ENCODE results near the gene RNASE7. TPM values are rescaled to one million over a fixed set of nuclear protein-coding genes. Genes with fewer than 3 reads are reported as not detected.
A peak's percentile ranks its signal among the peaks of the same experiment; 100 is the strongest.

RNASE7 gene
- total RNA-seq, 2 donors from 2014 or later: not detected

DNA sequence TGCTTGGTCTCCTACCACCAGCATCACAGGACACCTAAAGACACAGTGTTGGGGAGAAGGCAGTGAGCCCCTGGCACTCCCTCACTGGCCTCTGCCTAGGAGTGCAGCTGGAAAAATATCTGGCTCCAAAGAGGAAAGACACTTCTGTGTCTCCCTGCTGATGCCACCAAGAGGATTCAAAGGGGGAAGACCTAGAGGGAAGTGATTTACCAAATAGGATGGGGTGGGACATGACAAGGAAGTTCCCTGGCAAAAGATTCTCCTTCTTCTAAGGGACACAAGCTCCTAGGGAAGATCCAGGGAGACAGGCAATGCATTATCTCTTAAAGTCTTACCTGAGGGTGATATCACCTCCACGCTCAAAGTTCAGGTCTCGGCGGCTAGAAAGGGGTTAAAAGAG, 23.4 kb upstream of the RNASE7 start:
- Histone ChIP-seq H3K4me3 (no peak overlapping the region), H3K36me3 (peaks cover 57% of the 10 kb centered on the region), H3K27ac (no peak overlapping the region), H3K9me3 (no peaks in the 10 kb centered on the region), H3K27me3 (no peaks in the 10 kb centered on the region), H3K4me1 (peaks cover 0 to 21% of the 10 kb centered on the region in 2 donors)
- TF ChIP-seq, protein P1, sequence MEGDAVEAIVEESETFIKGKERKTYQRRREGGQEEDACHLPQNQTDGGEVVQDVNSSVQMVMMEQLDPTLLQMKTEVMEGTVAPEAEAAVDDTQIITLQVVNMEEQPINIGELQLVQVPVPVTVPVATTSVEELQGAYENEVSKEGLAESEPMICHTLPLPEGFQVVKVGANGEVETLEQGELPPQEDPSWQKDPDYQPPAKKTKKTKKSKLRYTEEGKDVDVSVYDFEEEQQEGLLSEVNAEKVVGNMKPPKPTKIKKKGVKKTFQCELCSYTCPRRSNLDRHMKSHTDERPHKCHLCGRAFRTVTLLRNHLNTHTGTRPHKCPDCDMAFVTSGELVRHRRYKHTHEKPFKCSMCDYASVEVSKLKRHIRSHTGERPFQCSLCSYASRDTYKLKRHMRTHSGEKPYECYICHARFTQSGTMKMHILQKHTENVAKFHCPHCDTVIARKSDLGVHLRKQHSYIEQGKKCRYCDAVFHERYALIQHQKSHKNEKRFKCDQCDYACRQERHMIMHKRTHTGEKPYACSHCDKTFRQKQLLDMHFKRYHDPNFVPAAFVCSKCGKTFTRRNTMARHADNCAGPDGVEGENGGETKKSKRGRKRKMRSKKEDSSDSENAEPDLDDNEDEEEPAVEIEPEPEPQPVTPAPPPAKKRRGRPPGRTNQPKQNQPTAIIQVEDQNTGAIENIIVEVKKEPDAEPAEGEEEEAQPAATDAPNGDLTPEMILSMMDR (IDR thresholded peaks at IDR 0.05): no peak
- DNase-seq (ENCODE audit: low spot score): no peak

- H3K36me3 ChIP-seq: peaks cover 57% of the 10 kb centered on the region
- H3K9me3 ChIP-seq: no peaks in the 10 kb centered on the region
- peaks cover 0 to 26% of the 10 kb centered on the region in 2 donors for H3K4me1 ChIP-seq
- no peak overlapping the region for H3K27ac ChIP-seq
- TF ChIP-seq, protein P1 (IDR thresholded peaks at IDR 0.05): no peak
- H3K4me3 ChIP-seq: no peak overlapping the region
- no peak for DNase-seq (ENCODE audit: low spot score)
- H3K27me3 ChIP-seq: no peaks in the 10 kb centered on the region
Observed at GRCh38 chr14:21019366-21019765, 22.8 kb upstream of the RNASE7 start.

DNA sequence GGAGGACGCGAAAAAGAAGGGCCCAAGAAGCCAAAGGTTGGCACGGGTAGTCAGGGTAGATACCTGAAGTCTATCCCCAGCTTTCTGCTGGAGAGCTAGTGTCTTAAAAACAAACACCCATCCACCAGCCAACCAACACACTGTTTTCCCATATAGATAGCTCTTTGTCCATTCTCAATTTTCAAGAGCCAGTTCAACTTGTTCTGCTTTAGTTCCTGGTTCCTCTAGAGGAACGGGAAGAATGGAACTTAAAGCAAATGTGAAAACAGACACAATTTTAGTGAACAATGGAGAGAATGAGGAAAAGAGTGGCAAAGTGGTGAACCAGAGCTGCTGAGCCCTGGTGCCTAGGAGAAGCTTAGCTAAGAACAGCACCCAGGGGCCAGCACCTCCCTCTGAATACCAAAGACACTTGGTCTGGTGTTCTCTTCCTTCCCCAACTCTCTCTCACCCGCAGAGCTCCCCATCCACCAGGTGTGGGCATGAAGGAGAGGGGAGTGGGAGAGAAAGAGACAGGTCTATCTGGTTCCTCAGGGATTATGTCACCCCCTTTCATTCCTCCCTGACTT, 21.1 kb upstream of the RNASE7 start:
- H3K4me3 ChIP-seq: no peak overlapping the region
- no peaks in the 10 kb centered on the region for H3K9me3 ChIP-seq
- TF ChIP-seq, protein P1 (IDR thresholded peaks at IDR 0.05): no peak
- H3K27me3 ChIP-seq: no peaks in the 10 kb centered on the region
- H3K4me1 ChIP-seq: peaks cover 0 to 26% of the 10 kb centered on the region in 2 donors
- peaks cover 57% of the 10 kb centered on the region for H3K36me3 ChIP-seq
- H3K27ac ChIP-seq: no peak overlapping the region
- DNase-seq (ENCODE audit: low spot score): no peak

DNA sequence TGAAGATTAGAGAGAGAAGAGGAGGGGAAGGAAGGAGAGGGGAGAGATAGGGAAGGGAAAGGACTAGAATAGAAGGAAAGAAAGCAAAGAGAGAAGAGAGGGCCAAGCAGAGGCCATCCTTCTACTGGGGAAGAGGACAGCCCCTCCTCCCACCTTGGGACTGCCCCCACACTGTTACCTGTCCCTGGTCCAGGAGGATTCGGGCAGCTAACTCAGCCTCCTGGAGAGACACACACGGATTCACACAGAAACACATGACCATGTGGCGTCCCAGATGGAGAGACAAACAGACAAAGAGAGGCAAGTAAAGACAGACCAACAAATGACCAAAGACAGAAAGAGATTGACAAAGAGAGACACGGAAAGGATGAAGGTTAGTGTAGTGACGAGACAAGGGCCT, 19.5 kb upstream of the RNASE7 start:
- Histone ChIP-seq H3K4me1 (peaks cover 0 to 38% of the 10 kb centered on the region in 2 donors), H3K27me3 (no peaks in the 10 kb centered on the region), H3K4me3 (peak overlapping the region; percentile 85 to 89), H3K36me3 (peaks cover 44% of the 10 kb centered on the region), H3K9me3 (no peaks in the 10 kb centered on the region), H3K27ac (peak overlapping the region; percentile 96 to 98)
- TF ChIP-seq, protein P1 (IDR thresholded peaks at IDR 0.05): no peak
- DNase-seq (ENCODE audit: low spot score): no peak

GRCh38 chr14:21023174-21023573, 19.0 kb upstream of the RNASE7 start:
- peak overlapping the region; percentile 85 to 89 for H3K4me3 ChIP-seq
- no peaks in the 10 kb centered on the region for H3K9me3 ChIP-seq
- peak overlapping the region; percentile 96 to 98 for H3K27ac ChIP-seq
- no peaks in the 10 kb centered on the region for H3K27me3 ChIP-seq
- H3K36me3 ChIP-seq: peaks cover 39% of the 10 kb centered on the region
- H3K4me1 ChIP-seq: peaks cover 0 to 38% of the 10 kb centered on the region in 2 donors
- TF ChIP-seq, protein P1 (IDR thresholded peaks at IDR 0.05): no peak
- DNase-seq (ENCODE audit: low spot score): no peak

All from right atrium auricular region (tissue), 2 donors.